HUDEP-2 (cell line): ENCODE data around the gene RUNX1.

Experiments
- DNase-seq, 76 experiments: peaks; one replicate each; lab custom pipeline; 2025; ENCODE audit not compliant: unreplicated experiment in 76 of 76; lab: John Stamatoyannopoulos, UW

The RUNX1 gene

GRCh38 chr21:34908419-34909055 lies 140.6 kb downstream of the RUNX1 start:
- peak in 74 of 76 experiments; percentile 30 to 99 (median 90) for DNase-seq

- peak in 3 of 76 experiments; percentile 7 to 53 (median 17) for DNase-seq
Observed at GRCh38 chr21:34907461-34908418, 141.4 kb downstream of the RUNX1 start.

- no peak for DNase-seq
Observed at GRCh38 chr21:34906401-34906800, 142.7 kb downstream of the RUNX1 start.

- no peak for DNase-seq
Observed at GRCh38 chr21:34905218-34905537, 143.9 kb downstream of the RUNX1 start.

GRCh38 chr21:34904526-34905217 lies 144.4 kb downstream of the RUNX1 start:
- DNase-seq: no peak

GRCh38 chr21:34900376-34900775 lies 148.7 kb downstream of the RUNX1 start:
- DNase-seq: no peak

- DNase-seq: no peak
Observed at GRCh38 chr21:34899760-34900159, 149.3 kb downstream of the RUNX1 start.

GRCh38 chr21:34899302-34899701 lies 149.8 kb downstream of the RUNX1 start:
- DNase-seq: no peak

- no peak for DNase-seq
Observed at GRCh38 chr21:34897828-34898227, 151.3 kb downstream of the RUNX1 start.

GRCh38 chr21:34894401-34894800 lies 154.7 kb downstream of the RUNX1 start:
- no peak for DNase-seq

GRCh38 chr21:34892209-34892608 lies 156.9 kb downstream of the RUNX1 start:
- peak in 2 of 76 experiments; percentile 19 to 20 for DNase-seq

GRCh38 chr21:34891613-34891943 lies 157.5 kb downstream of the RUNX1 start:
- no peak for DNase-seq

- DNase-seq: peak in 53 of 76 experiments; percentile 21 to 94 (median 48)
Observed at GRCh38 chr21:34890724-34891612, 158.1 kb downstream of the RUNX1 start.

- DNase-seq: peak in 1 of 76 experiments; percentile 57
Observed at GRCh38 chr21:34890470-34890723, 158.7 kb downstream of the RUNX1 start.

- peak in 74 of 76 experiments; percentile 38 to 94 (median 82) for DNase-seq
Observed at GRCh38 chr21:34889676-34890469, 159.2 kb downstream of the RUNX1 start.

- peak in 41 of 76 experiments; percentile 26 to 86 (median 58) for DNase-seq
Observed at GRCh38 chr21:34889320-34889675, 159.8 kb downstream of the RUNX1 start.

- DNase-seq: peak in 74 of 76 experiments; percentile 52 to 96 (median 92)
Observed at GRCh38 chr21:34888569-34889319, 160.4 kb downstream of the RUNX1 start.

- DNase-seq: peak in 73 of 76 experiments; percentile 20 to 89 (median 70)
Observed at GRCh38 chr21:34887725-34888568, 161.2 kb downstream of the RUNX1 start.
